Colonic mucosa (tissue), 4 donors: ENCODE results near the gene RPTOR. TPM values are rescaled to one million over a fixed set of nuclear protein-coding genes. Genes with fewer than 3 reads are reported as not detected.

Experiments
- DNase-seq: peaks from one replicate; pipeline ENCODE4 v3.0.0-alpha.2; 2020
- H3K27ac ChIP-seq: fragments of 200-600 bp; one replicate; pipeline ENCODE4 v1.8.0; 2021
- H3K27me3 ChIP-seq: fragments of 200-600 bp; one replicate; pipeline ENCODE4 v1.8.0; 2021
- H3K36me3 ChIP-seq: fragments of 200-600 bp; one replicate; pipeline ENCODE4 v1.8.0; 2021
- H3K4me1 ChIP-seq: fragments of 200-600 bp; one replicate; pipeline ENCODE4 v1.8.0; 2021; ENCODE audit warnings: mild to moderate bottlenecking
- H3K4me3 ChIP-seq: fragments of 200-600 bp; one replicate; pipeline ENCODE4 v1.8.0; 2021
- H3K9ac ChIP-seq, 2 donors: one replicate each; pipeline ENCODE4 v1.7.0; 2013; ENCODE audit warnings: control low read depth in 2 of 2, low read depth in 2 of 2, low read length in 2 of 2
- H3K9me3 ChIP-seq: fragments of 200-600 bp; one replicate; pipeline ENCODE4 v1.8.0; 2021
- intact Hi-C: fragments of 100-400 bp; cut with DNase I; formaldehyde crosslinking; loops from one replicate; pipeline ENCODE4 v1.14.1; 2022
- total RNA-seq, 2 donors: library from RNA; stranded (reverse); fragmentation: NEBNext Ultra II Directional in 1 of 2; extraction: Animal tissue kit (Norgen Biotek cat#: 25700) in 1 of 2; gene quantifications; one replicate each; pipeline ENCODE4 v1.2.1, GENCODE V29; 2021
- TF ChIP-seq, protein P1 (sequence below): fragments of 200-600 bp; IDR thresholded peaks from one replicate; pipeline ENCODE4 v1.8.0; 2022; ENCODE audit warnings: antibody characterized with exemption, mild to moderate bottlenecking
- donor health status: healthy.
- donor health status: DM: no; HTN: no; CAD: no.
- donor health status: DM: no; HTN: no; CAD: no.

The RPTOR gene
- total RNA-seq, 2 donors from 2014 or later = 21.2 to 39.6 TPM

DNA sequence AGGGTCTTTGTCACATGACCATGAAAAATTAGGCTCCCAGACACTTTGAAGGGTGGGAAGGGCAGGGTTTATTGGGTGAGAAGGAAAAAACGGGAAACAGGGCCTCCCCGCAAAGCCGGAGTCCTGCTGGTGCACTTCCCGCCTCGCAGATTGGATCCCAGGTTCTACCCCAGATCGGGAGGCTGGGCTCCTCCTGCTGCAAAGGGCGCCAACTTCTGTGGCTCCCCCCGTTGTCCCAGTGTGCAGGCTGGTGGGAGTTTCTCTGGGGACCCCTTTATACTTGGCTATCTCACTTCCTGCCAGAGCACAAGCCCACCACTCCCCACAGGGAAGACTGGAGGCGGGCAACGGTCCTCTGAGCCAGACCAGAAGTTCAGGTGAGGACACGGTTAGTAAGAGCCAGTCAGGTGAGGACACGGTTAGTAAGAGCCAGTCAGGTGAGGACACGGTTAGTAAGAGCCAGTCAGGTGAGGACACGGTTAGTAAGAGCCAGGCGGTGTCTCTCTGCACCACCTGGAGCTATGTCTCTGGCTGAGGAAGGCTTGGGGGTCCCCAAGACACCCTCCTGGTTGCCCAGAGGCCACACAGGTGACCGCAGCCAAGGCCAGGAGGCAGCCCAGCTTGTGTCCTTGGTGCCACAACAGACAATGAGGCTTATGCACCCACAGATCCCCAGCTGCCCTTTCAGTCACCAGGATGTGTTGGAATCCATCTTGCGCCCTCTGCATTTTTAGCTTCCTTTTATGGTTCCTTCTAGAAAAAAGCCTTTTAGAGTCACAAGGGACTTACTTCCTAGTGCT is 398.9 kb downstream of the RPTOR start:
- no peak for DNase-seq
- intact Hi-C loops = no loop called here
- H3K4me3 ChIP-seq = no peak overlapping the region
- no peak overlapping the region for H3K27ac ChIP-seq
- no peak overlapping the region for H3K9ac ChIP-seq
- no peaks in the 10 kb centered on the region for H3K4me1 ChIP-seq
- H3K9me3 ChIP-seq = no peaks in the 10 kb centered on the region
- H3K36me3 ChIP-seq = no peaks in the 10 kb centered on the region
- H3K27me3 ChIP-seq = no peaks in the 10 kb centered on the region
- TF ChIP-seq, protein P1, sequence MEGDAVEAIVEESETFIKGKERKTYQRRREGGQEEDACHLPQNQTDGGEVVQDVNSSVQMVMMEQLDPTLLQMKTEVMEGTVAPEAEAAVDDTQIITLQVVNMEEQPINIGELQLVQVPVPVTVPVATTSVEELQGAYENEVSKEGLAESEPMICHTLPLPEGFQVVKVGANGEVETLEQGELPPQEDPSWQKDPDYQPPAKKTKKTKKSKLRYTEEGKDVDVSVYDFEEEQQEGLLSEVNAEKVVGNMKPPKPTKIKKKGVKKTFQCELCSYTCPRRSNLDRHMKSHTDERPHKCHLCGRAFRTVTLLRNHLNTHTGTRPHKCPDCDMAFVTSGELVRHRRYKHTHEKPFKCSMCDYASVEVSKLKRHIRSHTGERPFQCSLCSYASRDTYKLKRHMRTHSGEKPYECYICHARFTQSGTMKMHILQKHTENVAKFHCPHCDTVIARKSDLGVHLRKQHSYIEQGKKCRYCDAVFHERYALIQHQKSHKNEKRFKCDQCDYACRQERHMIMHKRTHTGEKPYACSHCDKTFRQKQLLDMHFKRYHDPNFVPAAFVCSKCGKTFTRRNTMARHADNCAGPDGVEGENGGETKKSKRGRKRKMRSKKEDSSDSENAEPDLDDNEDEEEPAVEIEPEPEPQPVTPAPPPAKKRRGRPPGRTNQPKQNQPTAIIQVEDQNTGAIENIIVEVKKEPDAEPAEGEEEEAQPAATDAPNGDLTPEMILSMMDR = no peak

DNA sequence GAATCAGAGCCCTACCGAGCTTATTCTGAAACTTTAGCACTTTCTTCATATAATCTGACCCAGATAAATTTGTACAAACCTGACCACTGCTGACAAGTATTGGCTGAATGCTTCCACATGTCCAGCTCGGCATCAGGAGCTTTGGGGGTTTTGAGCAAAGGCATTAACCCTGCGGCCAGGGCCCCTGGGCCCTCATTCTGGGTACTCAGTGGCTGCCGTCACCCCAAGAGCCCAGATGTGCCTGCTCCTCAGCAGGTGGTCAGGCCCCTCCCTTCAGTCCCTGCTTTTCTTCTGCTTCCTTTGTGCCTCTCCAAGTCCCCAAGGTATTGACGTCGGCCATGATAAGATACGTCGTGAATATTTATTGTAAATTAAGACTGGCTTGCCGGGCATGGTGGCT is 399.7 kb downstream of the RPTOR start:
- Histone ChIP-seq H3K4me1 (no peaks in the 10 kb centered on the region), H3K4me3 (no peak overlapping the region), H3K36me3 (no peaks in the 10 kb centered on the region), H3K9ac (no peak overlapping the region), H3K9me3 (no peaks in the 10 kb centered on the region), H3K27me3 (no peaks in the 10 kb centered on the region), H3K27ac (no peak overlapping the region)
- intact Hi-C loops = no loop called here
- DNase-seq = no peak
- TF ChIP-seq, protein P1 = no peak

DNA sequence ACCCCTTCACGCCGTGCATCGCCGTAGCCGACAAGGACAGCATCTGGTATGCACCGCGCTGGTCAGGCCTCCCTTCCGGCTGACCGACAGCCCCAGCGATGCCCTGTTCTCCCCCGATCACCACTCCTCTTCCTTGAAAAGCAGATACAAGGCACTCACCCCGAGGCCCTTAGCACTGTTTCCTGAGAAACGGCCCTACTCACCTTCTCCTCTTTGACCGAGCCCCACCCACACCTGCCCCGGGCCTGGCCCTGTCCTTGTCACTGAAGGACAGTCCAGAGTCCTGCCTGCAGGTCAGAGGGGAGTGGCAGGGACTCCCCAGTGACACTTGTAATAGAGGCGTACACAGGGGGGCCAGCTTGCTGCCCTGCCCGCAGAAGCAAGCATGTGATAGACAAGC is 401.1 kb downstream of the RPTOR start:
- Histone ChIP-seq H3K36me3 (no peaks in the 10 kb centered on the region), H3K4me1 (no peaks in the 10 kb centered on the region)

DNA sequence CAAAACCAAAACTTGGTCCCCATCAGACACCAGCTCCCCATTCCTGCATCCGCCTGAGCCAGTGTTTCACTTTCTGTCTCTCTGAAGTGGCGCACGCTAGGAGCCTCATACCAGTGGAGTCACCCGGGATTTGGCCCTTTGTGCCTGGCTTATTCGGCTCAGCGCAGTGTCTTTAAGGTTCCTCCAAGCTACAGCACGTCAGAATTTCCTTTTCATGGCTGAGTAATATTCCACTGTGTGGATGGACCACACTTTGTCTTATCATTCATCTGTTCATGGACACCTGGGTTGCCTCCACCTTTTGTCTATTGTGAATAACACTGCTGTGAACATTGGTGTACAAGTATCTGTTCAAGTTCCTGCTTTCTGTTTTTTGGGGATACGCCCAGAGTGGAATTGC is 401.8 kb downstream of the RPTOR start:
- no peak overlapping the region for H3K27ac ChIP-seq
- TF ChIP-seq, protein P1 = no peak
- no peak overlapping the region for H3K9ac ChIP-seq
- intact Hi-C loops = no loop called here
- H3K4me3 ChIP-seq = no peak overlapping the region
- no peaks in the 10 kb centered on the region for H3K9me3 ChIP-seq
- H3K4me1 ChIP-seq = no peaks in the 10 kb centered on the region
- H3K27me3 ChIP-seq = no peaks in the 10 kb centered on the region
- H3K36me3 ChIP-seq = no peaks in the 10 kb centered on the region
- no peak for DNase-seq

More for the DNA sequence above, 401.1 kb downstream of the RPTOR start:
- Histone ChIP-seq H3K9ac (no peak overlapping the region), H3K27ac (no peak overlapping the region), H3K4me3 (no peak overlapping the region), H3K27me3 (no peaks in the 10 kb centered on the region), H3K9me3 (no peaks in the 10 kb centered on the region)
- TF ChIP-seq, protein P1 = no peak
- DNase-seq = no peak
- intact Hi-C loops = no loop called here

DNA sequence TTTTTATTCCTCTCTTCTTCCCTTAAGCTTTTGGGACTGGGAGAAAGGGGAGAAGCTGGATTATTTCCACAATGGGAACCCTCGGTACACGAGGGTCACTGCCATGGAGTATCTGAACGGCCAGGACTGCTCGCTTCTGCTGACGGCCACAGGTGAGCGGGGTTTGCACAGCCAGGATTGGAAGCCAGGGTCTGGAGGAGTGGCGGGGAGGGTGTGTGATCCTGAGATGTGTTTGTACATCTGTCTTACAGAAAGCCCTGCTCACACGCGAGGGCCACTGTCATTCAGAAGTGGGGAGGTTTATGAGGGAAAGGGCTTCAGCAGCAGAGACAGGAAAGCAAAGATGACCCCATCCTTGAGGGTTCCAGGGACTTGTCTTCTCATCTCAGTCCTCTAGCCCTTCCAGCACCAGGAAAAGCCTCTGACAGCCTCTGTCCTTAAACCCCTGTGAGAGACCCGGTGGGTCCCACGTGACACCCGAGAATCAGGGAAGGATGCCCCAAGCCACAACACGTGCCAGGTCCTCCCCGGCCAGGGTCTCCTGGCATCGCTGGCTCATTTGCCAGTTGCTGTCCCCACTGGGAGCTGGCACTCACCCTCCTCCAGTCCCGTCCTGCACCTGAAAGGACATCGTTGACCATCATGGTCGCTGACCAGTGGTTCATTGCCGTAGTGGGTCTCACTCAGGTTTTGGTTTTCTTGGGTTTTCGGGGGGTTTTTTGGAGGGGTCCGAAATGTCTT is 402.7 kb downstream of the RPTOR start:
- no peaks in the 10 kb centered on the region for H3K36me3 ChIP-seq
- no peak overlapping the region for H3K4me3 ChIP-seq
- intact Hi-C loops = no loop called here
- no peak overlapping the region for H3K27ac ChIP-seq
- no peaks in the 10 kb centered on the region for H3K27me3 ChIP-seq
- no peaks in the 10 kb centered on the region for H3K4me1 ChIP-seq
- no peaks in the 10 kb centered on the region for H3K9me3 ChIP-seq
- no peak overlapping the region for H3K9ac ChIP-seq
- TF ChIP-seq, protein P1 = no peak
- no peak for DNase-seq
